Activated naive CD4-positive, alpha-beta T cell treated with anti-CD3 and anti-CD28 coated beads for 36 hours (primary cell): ENCODE results near the gene CCNDBP1. TPM values are rescaled to one million over a fixed set of nuclear protein-coding genes. Genes with fewer than 3 reads are reported as not detected.
A peak's percentile ranks its signal among the peaks of the same experiment; 100 is the strongest.
"Not testable (repeated sequence)": the region's sequence is repeated elsewhere in the genome, so short reads cannot be mapped to it uniquely, and the experiment has no call there.

Experiments
- CTCF ChIA-PET: fragments of 350-600 bp; sonication (Branson Sonifier 250); formaldehyde crosslinking; loops from one replicate; lab custom pipeline; 2021; ENCODE audit warnings: antibody characterized with exemption; lab: Charles Lee
- DNase-seq: peaks from one replicate; pipeline ENCODE4 v3.0.0-alpha.2; 2020
- H3K27ac Mint-ChIP-seq: one replicate; pipeline ENCODE4 v1.8.0; 2021; ENCODE audit warnings: mild to moderate bottlenecking, mixed read lengths
- H3K27me3 Mint-ChIP-seq: one replicate; pipeline ENCODE4 v1.8.0; 2021; ENCODE audit warnings: low read depth, mixed read lengths
- H3K36me3 Mint-ChIP-seq: one replicate; pipeline ENCODE4 v1.8.0; 2021; ENCODE audit warnings: low read depth, mixed read lengths
- H3K4me1 Mint-ChIP-seq: one replicate; pipeline ENCODE4 v1.8.0; 2021; ENCODE audit warnings: low read depth, mixed read lengths
- H3K4me3 Mint-ChIP-seq: one replicate; pipeline ENCODE4 v1.8.0; 2021; ENCODE audit warnings: mild to moderate bottlenecking, moderate library complexity, mixed read lengths
- H3K9me3 Mint-ChIP-seq: one replicate; pipeline ENCODE4 v1.8.0; 2021; ENCODE audit warnings: mixed read lengths
- intact Hi-C: fragments of 100-400 bp; cut with micrococcal nuclease; formaldehyde crosslinking; loops from one replicate; pipeline ENCODE4 v1.15.1; 2023
- total RNA-seq, 2 experiments: library from RNA; stranded (reverse); gene quantifications; one replicate each; pipeline ENCODE4 v1.2.3, GENCODE V29; 2021

Gene CCNDBP1
- total RNA-seq = 10 to 100 TPM; 54.6 to 62.1 TPM

GRCh38 chr15:43185157-43186002 lies at the start of gene CCNDBP1:
CCNDBP1 (plus strand) TSS chr15:43185403; CDS start chr15:43185499, 96 bp downstream.
- Mint-ChIP-seq H3K36me3 (peaks cover 4% of the 10 kb centered on the region), H3K27ac (peak within 1 kb of the TSS; percentile 91), H3K4me3 (peak within 1 kb of the TSS; percentile 93), H3K9me3 (no peaks in the 10 kb centered on the region), H3K27me3 (no peaks in the 10 kb centered on the region), H3K4me1 (peaks cover 15% of the 10 kb centered on the region)
- intact Hi-C loops = loop anchor here (1.0 to 10.0 kb wide), 5 partner anchors 63 to 911 kb away; partner anchors contain the start of genes GANC, LCMT2 and TMEM87A
- DNase-seq = peak; percentile 94
- CTCF ChIA-PET = interaction anchor here (1.3 to 2.6 kb wide), 3 partner anchors 19 to 100 kb away, joined by 3 to 9 read pairs (median 7); no protein-coding TSS in a partner anchor

- no peak overlapping the region for H3K4me3 Mint-ChIP-seq
Measured at GRCh38 chr15:43143203-43143941, 41.8 kb upstream of the CCNDBP1 start.

GRCh38 chr15:43144512-43144911 lies 40.7 kb upstream of the CCNDBP1 start:
- CTCF ChIA-PET = no interaction called here
- H3K4me3 Mint-ChIP-seq = no peak overlapping the region
- H3K27me3 Mint-ChIP-seq = no peaks in the 10 kb centered on the region
- intact Hi-C loops = no loop called here
- H3K27ac Mint-ChIP-seq = no peak overlapping the region
- DNase-seq = no peak
- no peaks in the 10 kb centered on the region for H3K9me3 Mint-ChIP-seq
- H3K36me3 Mint-ChIP-seq = peaks cover 28% of the 10 kb centered on the region
- H3K4me1 Mint-ChIP-seq = peaks cover 15% of the 10 kb centered on the region

More at GRCh38 chr15:43143203-43143941, 41.8 kb upstream of the CCNDBP1 start:
- peaks cover 31% of the 10 kb centered on the region for H3K36me3 Mint-ChIP-seq
- intact Hi-C loops = no loop called here
- H3K27ac Mint-ChIP-seq = no peak overlapping the region
- CTCF ChIA-PET = interaction anchor here (0.6 kb wide), 1 partner anchor 231 kb away, joined by 3 read pairs; no protein-coding TSS in a partner anchor
- H3K9me3 Mint-ChIP-seq = no peaks in the 10 kb centered on the region
- H3K4me1 Mint-ChIP-seq = peaks cover 18% of the 10 kb centered on the region
- H3K27me3 Mint-ChIP-seq = no peaks in the 10 kb centered on the region
- DNase-seq = no peak

- Mint-ChIP-seq H3K9me3 (no peaks in the 10 kb centered on the region), H3K27me3 (no peaks in the 10 kb centered on the region), H3K4me3 (no peak overlapping the region), H3K36me3 (peaks cover 15% of the 10 kb centered on the region), H3K4me1 (peaks cover 15% of the 10 kb centered on the region), H3K27ac (no peak overlapping the region)
- CTCF ChIA-PET = no interaction called here
- DNase-seq = no peak
- intact Hi-C loops = no loop called here
Measured at GRCh38 chr15:43146184-43146583, 39.0 kb upstream of the CCNDBP1 start.

GRCh38 chr15:43150191-43150929 lies 34.8 kb upstream of the CCNDBP1 start:
- H3K4me3 Mint-ChIP-seq = no peak overlapping the region
- no peak overlapping the region for H3K27ac Mint-ChIP-seq
- CTCF ChIA-PET = interaction anchor here (0.5 kb wide), 1 partner anchor 573 kb away, joined by 4 read pairs; no protein-coding TSS in a partner anchor
- H3K27me3 Mint-ChIP-seq = no peaks in the 10 kb centered on the region
- H3K9me3 Mint-ChIP-seq = no peaks in the 10 kb centered on the region
- peaks cover 22% of the 10 kb centered on the region for H3K36me3 Mint-ChIP-seq
- intact Hi-C loops = no loop called here
- peaks cover 9% of the 10 kb centered on the region for H3K4me1 Mint-ChIP-seq
- DNase-seq = no peak

GRCh38 chr15:43151688-43152087 lies 33.5 kb upstream of the CCNDBP1 start:
- intact Hi-C loops = no loop called here
- no peaks in the 10 kb centered on the region for H3K9me3 Mint-ChIP-seq

GRCh38 chr15:43153269-43153668 lies 31.9 kb upstream of the CCNDBP1 start:
- Mint-ChIP-seq H3K4me1 (peaks cover 9% of the 10 kb centered on the region), H3K27ac (no peak overlapping the region), H3K36me3 (peaks cover 20% of the 10 kb centered on the region), H3K27me3 (no peaks in the 10 kb centered on the region), H3K4me3 (no peak overlapping the region), H3K9me3 (no peaks in the 10 kb centered on the region)
- intact Hi-C loops = no loop called here
- DNase-seq = no peak
- CTCF ChIA-PET = no interaction called here

More at GRCh38 chr15:43151688-43152087, 33.5 kb upstream of the CCNDBP1 start:
- no peak for DNase-seq
- Mint-ChIP-seq H3K27me3 (no peaks in the 10 kb centered on the region), H3K4me1 (peaks cover 9% of the 10 kb centered on the region), H3K27ac (no peak overlapping the region), H3K4me3 (no peak overlapping the region), H3K36me3 (peaks cover 20% of the 10 kb centered on the region)
- CTCF ChIA-PET = interaction anchor here (0.7 kb wide), 1 partner anchor 18 kb away, joined by 3 read pairs; no protein-coding TSS in a partner anchor

- Mint-ChIP-seq H3K9me3 (no peaks in the 10 kb centered on the region), H3K4me1 (no peaks in the 10 kb centered on the region), H3K27me3 (no peaks in the 10 kb centered on the region), H3K4me3 (no peak overlapping the region), H3K27ac (no peak overlapping the region), H3K36me3 (peaks cover 16% of the 10 kb centered on the region)
- DNase-seq = no peak
- intact Hi-C loops = loop anchor here (5.0 kb wide), 1 partner anchor 69 kb away; no protein-coding TSS in a partner anchor
- CTCF ChIA-PET = interaction anchor here (0.5 to 1.8 kb wide), 2 partner anchors 39 to 239 kb away, joined by 3 to 5 read pairs; no protein-coding TSS in a partner anchor
Measured at GRCh38 chr15:43165801-43166325, 19.3 kb upstream of the CCNDBP1 start.

- DNase-seq, H3K4me3 Mint-ChIP-seq, H3K4me1 Mint-ChIP-seq, H3K9me3 Mint-ChIP-seq, H3K27me3 Mint-ChIP-seq, H3K27ac Mint-ChIP-seq, CTCF ChIA-PET: not testable (repeated sequence)
- intact Hi-C loops = loop anchor here (5.0 kb wide), 1 partner anchor 70 kb away; no protein-coding TSS in a partner anchor
- H3K36me3 Mint-ChIP-seq = peaks cover 20% of the 10 kb centered on the region
Measured at GRCh38 chr15:43167261-43167660, 17.9 kb upstream of the CCNDBP1 start.

GRCh38 chr15:43168192-43169107 lies 16.8 kb upstream of the CCNDBP1 start:
- peaks cover 2% of the 10 kb centered on the region for H3K9me3 Mint-ChIP-seq
- intact Hi-C loops = loop anchor here (5.0 kb wide), 1 partner anchor 71 kb away; no protein-coding TSS in a partner anchor
- no peak overlapping the region for H3K27ac Mint-ChIP-seq
- peaks cover 25% of the 10 kb centered on the region for H3K36me3 Mint-ChIP-seq
- no peak for DNase-seq
- H3K27me3 Mint-ChIP-seq = no peaks in the 10 kb centered on the region
- H3K4me3 Mint-ChIP-seq = no peak overlapping the region
- H3K4me1 Mint-ChIP-seq = no peaks in the 10 kb centered on the region
- CTCF ChIA-PET = no interaction called here

GRCh38 chr15:43169888-43170287 lies 15.3 kb upstream of the CCNDBP1 start:
- peaks cover 27% of the 10 kb centered on the region for H3K36me3 Mint-ChIP-seq
- H3K4me1 Mint-ChIP-seq = no peaks in the 10 kb centered on the region
- intact Hi-C loops = loop anchor here (5.0 kb wide), 1 partner anchor 73 kb away; no protein-coding TSS in a partner anchor
- H3K4me3 Mint-ChIP-seq = no peak overlapping the region
- no peak overlapping the region for H3K27ac Mint-ChIP-seq
- DNase-seq = no peak
- CTCF ChIA-PET = no interaction called here
- H3K9me3 Mint-ChIP-seq = peaks cover 2% of the 10 kb centered on the region
- no peaks in the 10 kb centered on the region for H3K27me3 Mint-ChIP-seq
